H1 (cell line): ENCODE measurements around the gene TBC1D22A. TPM values are rescaled to one million over a fixed set of nuclear protein-coding genes. Genes with fewer than 3 reads are reported as not detected.

Experiments used
- CTCF ChIA-PET: fragments of 300-600 bp; sonication (Branson Sonifier 250); formaldehyde crosslinking; loops from one replicate; lab custom pipeline; 2021; ENCODE audit not compliant: partially characterized antibody; lab: Charles Lee
- POLR2A ChIA-PET: fragments of 300-600 bp; sonication (Branson Sonifier 250); formaldehyde crosslinking; loops from one replicate; lab custom pipeline; 2021; ENCODE audit warnings: inconsistent platforms; ENCODE audit not compliant: partially characterized antibody; lab: Charles Lee
- DNase-seq, 2 experiments: peaks; one replicate each; pipeline versions ENCODE4 v3.0.0 to v3.0.0-alpha.2; 2010 to 2022; ENCODE audit warnings: low spot score in 2 of 2, low read depth in 1 of 2, mixed read lengths in 1 of 2
- FAIRE-seq: peaks from 2 replicates; lab custom pipeline; 2011; peaks lifted over from hg19 to GRCh38; lab: Jason Lieb, UNC
- H2AFZ ChIP-seq: 2 replicates; pipeline ENCODE4 v1.8.1; 2012; ENCODE audit warnings: low read length, inconsistent platforms
- H2AK5ac ChIP-seq: 2 replicates; pipeline ENCODE4 v1.6.1; 2013; ENCODE audit warnings: low read depth, low read length
- H2BK120ac ChIP-seq: replicated peaks from 2 replicates; pipeline ENCODE3; 2013; ENCODE audit warnings: low read depth, low read length, inconsistent platforms
- H2BK12ac ChIP-seq: 2 replicates; pipeline ENCODE4 v1.6.1; 2013; ENCODE audit warnings: low read depth, low read length
- H2BK15ac ChIP-seq: 2 replicates; pipeline ENCODE4 v1.6.1; 2013; ENCODE audit warnings: low read length
- H2BK20ac ChIP-seq: 2 replicates; pipeline ENCODE4 v1.6.1; 2013; ENCODE audit warnings: low read length
- H2BK5ac ChIP-seq: 2 replicates; pipeline ENCODE4 v1.6.1; 2013; ENCODE audit warnings: low read depth, low read length
- H3K14ac ChIP-seq: 2 replicates; pipeline ENCODE4 v1.6.1; 2013; ENCODE audit warnings: inconsistent platforms; ENCODE audit not compliant: insufficient read length
- H3K18ac ChIP-seq: 2 replicates; pipeline ENCODE4 v1.6.1; 2013; ENCODE audit warnings: low read length; ENCODE audit errors: extremely low read depth
- H3K23ac ChIP-seq: 2 replicates; pipeline ENCODE4 v1.6.1; 2013; ENCODE audit warnings: inconsistent platforms; ENCODE audit not compliant: insufficient read length
- H3K23me2 ChIP-seq: 2 replicates; pipeline ENCODE4 v1.6.1; 2013; ENCODE audit warnings: low read depth, low read length
- H3K27ac ChIP-seq: 2 replicates; pipeline ENCODE4 v1.6.1; 2011; ENCODE audit warnings: low read depth, low read length, inconsistent platforms
- H3K27me3 ChIP-seq, 4 experiments: replicated peaks in 1 of 4; 1 replicate in 1 of 4; 2 replicates in 3 of 4; pipeline versions ENCODE4 v1.6.1 to v1.8.1; 2011 to 2013; ENCODE audit warnings: low read length in 3 of 4, mild to moderate bottlenecking in 3 of 4, inconsistent platforms in 2 of 4, mixed read lengths in 2 of 4, moderate library complexity in 1 of 4; ENCODE audit not compliant: control insufficient read depth in 3 of 4, insufficient read depth in 3 of 4; ENCODE audit errors: extremely low read depth in 1 of 4
- H3K36me3 ChIP-seq, 4 experiments: 2 replicates each; pipeline versions ENCODE4 v1.6.1 to v1.8.1; 2011 to 2013; ENCODE audit warnings: mild to moderate bottlenecking in 4 of 4, low read length in 3 of 4, moderate library complexity in 2 of 4, control low read depth in 1 of 4, inconsistent platforms in 1 of 4; ENCODE audit not compliant: insufficient read depth in 4 of 4, control insufficient read depth in 2 of 4
- H3K4ac ChIP-seq: replicated peaks from 2 replicates; pipeline ENCODE3; 2013; ENCODE audit warnings: low read length, low read depth, mixed read lengths, inconsistent platforms; ENCODE audit not compliant: insufficient read length
- H3K4me1 ChIP-seq, 4 experiments: replicated peaks in 1 of 4; 1 replicate in 1 of 4; 2 replicates in 3 of 4; pipeline versions ENCODE4 v1.6.1 to v1.8.1; 2011 to 2013; ENCODE audit warnings: low read length in 3 of 4, inconsistent platforms in 2 of 4, mixed read lengths in 1 of 4; ENCODE audit not compliant: insufficient read depth in 4 of 4, control insufficient read depth in 3 of 4
- H3K4me2 ChIP-seq, 2 experiments: 2 replicates each; pipeline versions ENCODE4 v1.6.1 to v1.8.1; 2011 to 2013; ENCODE audit warnings: low read depth in 2 of 2, low read length in 2 of 2, control low read depth in 1 of 2, inconsistent platforms in 1 of 2, mild to moderate bottlenecking in 1 of 2; ENCODE audit not compliant: insufficient read depth in 1 of 2
- H3K4me3 ChIP-seq, 4 experiments: fragments of 200-600, 300-600 bp in 1 of 4; sonication (generic), shearing (Covaris generic), sonication (Bioruptor Twin) in 1 of 4; 2 replicates each; pipeline versions ENCODE4 v1.5.1 to v1.8.1; 2011 to 2016; ENCODE audit warnings: low read length in 4 of 4, low read depth in 3 of 4, control low read depth in 2 of 4, inconsistent platforms in 2 of 4, mild to moderate bottlenecking in 2 of 4, mixed read lengths in 1 of 4, moderate library complexity in 1 of 4; ENCODE audit not compliant: insufficient read depth in 2 of 4; ENCODE audit errors: extremely low read depth in 1 of 4
- H3K56ac ChIP-seq: replicated peaks from 2 replicates; pipeline ENCODE3; 2013; ENCODE audit warnings: low read depth, mild to moderate bottlenecking, mixed read lengths, low read length, inconsistent platforms; ENCODE audit not compliant: insufficient read length
- H3K79me1 ChIP-seq: 2 replicates; pipeline ENCODE4 v1.6.1; 2013; ENCODE audit warnings: low read depth, low read length, control low read depth
- H3K79me2 ChIP-seq, 2 experiments: 2 replicates each; pipeline versions ENCODE4 v1.6.1 to v1.8.1; 2012 to 2013; ENCODE audit warnings: low read length in 2 of 2, mild to moderate bottlenecking in 2 of 2, inconsistent platforms in 1 of 2; ENCODE audit not compliant: insufficient read depth in 2 of 2, control insufficient read depth in 1 of 2
- H3K9ac ChIP-seq, 4 experiments: replicated peaks in 1 of 4; 1 replicate in 1 of 4; 2 replicates in 3 of 4; pipeline versions ENCODE4 v1.6.1 to v1.8.1; 2011 to 2013; ENCODE audit warnings: low read depth in 3 of 4, low read length in 3 of 4, control low read depth in 2 of 4, mild to moderate bottlenecking in 2 of 4, moderate library complexity in 2 of 4, inconsistent platforms in 1 of 4; ENCODE audit errors: extremely low read depth in 1 of 4
- H3K9me3 ChIP-seq, 2 experiments: 2 replicates each; pipeline versions ENCODE4 v1.6.1 to v1.8.1; 2012 to 2013; ENCODE audit warnings: mild to moderate bottlenecking in 2 of 2, moderate library complexity in 2 of 2, control low read depth in 1 of 2, inconsistent platforms in 1 of 2, low read depth in 1 of 2, low read length in 1 of 2, mixed read lengths in 1 of 2; ENCODE audit not compliant: insufficient read depth in 2 of 2
- H4K20me1 ChIP-seq, 2 experiments: replicated peaks in 1 of 2; 2 replicates each; pipeline versions ENCODE3 to v1.8.1; 2011 to 2013; ENCODE audit warnings: inconsistent platforms in 2 of 2, low read length in 2 of 2, mild to moderate bottlenecking in 1 of 2; ENCODE audit not compliant: insufficient read depth in 2 of 2, control insufficient read depth in 1 of 2
- H4K5ac ChIP-seq: 2 replicates; pipeline ENCODE4 v1.6.1; 2013; ENCODE audit warnings: low read length, low read depth, mixed read lengths, inconsistent platforms; ENCODE audit not compliant: insufficient read length
- H4K8ac ChIP-seq: 2 replicates; pipeline ENCODE4 v1.8.0; 2013; ENCODE audit warnings: mild to moderate bottlenecking, moderate library complexity, low read length, inconsistent platforms; ENCODE audit not compliant: insufficient read depth; ENCODE audit errors: extremely low read depth
- H4K91ac ChIP-seq: replicated peaks from 2 replicates; pipeline ENCODE3; 2013; ENCODE audit warnings: low read length, mixed read lengths, inconsistent platforms; ENCODE audit not compliant: insufficient read length
- CEBPB ChIP-seq: IDR thresholded peaks from 2 replicates; pipeline ENCODE4 v1.6.1; 2012; ENCODE audit warnings: low read depth, low read length
- EZH2 ChIP-seq: fragments of 200-600 bp; sonication (generic); IDR thresholded peaks from 2 replicates; pipeline ENCODE4 v1.7.1; 2012; ENCODE audit warnings: low read depth, mild to moderate bottlenecking, moderate library complexity, low read length, inconsistent platforms; ENCODE audit not compliant: severe bottlenecking
- FOSL1 ChIP-seq: IDR thresholded peaks from 2 replicates; pipeline ENCODE4 v1.6.1; 2011; ENCODE audit warnings: mild to moderate bottlenecking, low read depth, low read length, moderate library complexity; ENCODE audit not compliant: insufficient read depth
- MAX ChIP-seq: IDR thresholded peaks from 2 replicates; pipeline ENCODE4 v1.6.1; 2012; ENCODE audit warnings: inconsistent platforms
- NRF1 ChIP-seq: IDR thresholded peaks from 2 replicates; pipeline ENCODE4 v1.6.1; 2011; ENCODE audit warnings: mild to moderate bottlenecking, low read depth, low read length, improper control_type of control experiment
- PHF8 ChIP-seq: fragments of 200-600 bp; sonication (generic); conservative IDR thresholded peaks from 2 replicates; pipeline ENCODE4 v1.7.1; 2012; ENCODE audit warnings: low read depth, mild to moderate bottlenecking, inconsistent platforms, low read length, moderate library complexity
- SP2 ChIP-seq: IDR thresholded peaks from 2 replicates; pipeline ENCODE4 v1.6.1; 2012; ENCODE audit warnings: mild to moderate bottlenecking, low read length, inconsistent platforms
- YY1 ChIP-seq: IDR thresholded peaks from 2 replicates; pipeline ENCODE4 v1.6.1; 2011; ENCODE audit warnings: low read depth, mild to moderate bottlenecking, low read length
- WGBS, 2 experiments: shearing (Covaris generic) in 1 of 2; methylation state at CpG; one replicate each; pipeline versions ENCODE4 v1.1.6 to v1.1.7; 2013 to 2015; ENCODE audit warnings: low lambda C conversion rate in 2 of 2, mixed read lengths in 2 of 2, inconsistent platforms in 1 of 2, low coverage in 1 of 2, missing lambda C conversion rate in 1 of 2; ENCODE audit not compliant: insufficient replicate concordance in 2 of 2, insufficient coverage in 1 of 2, insufficient read length in 1 of 2; ENCODE audit errors: extremely low coverage in 1 of 2, missing lambda C conversion rate in 1 of 2; 5-methylcytosine and 5-hydroxymethylcytosine counted together
- polyA plus RNA-seq, 7 experiments: library from polyadenylated mRNA; depleted of rRNA in 3 of 7; stranded (reverse) in 5 of 7; unstranded in 2 of 7; fragments of >200 nt in 5 of 7; fragments of 200-250 nt in 2 of 7; gene quantifications; 1 replicate in 5 of 7; 2 replicates in 1 of 7; 4 replicates in 1 of 7; pipeline versions ENCODE4 v1.2.1 to v1.2.3, GENCODE V29; 2011 to 2013; ENCODE audit warnings: missing spikeins in 2 of 7, mixed read lengths in 2 of 7
- total RNA-seq: library from RNA; stranded (reverse); fragmentation: NEBNext Ultra II Directional; extraction: Animal tissue kit (Norgen Biotek cat#: 25700); gene quantifications from 2 replicates; pipeline ENCODE4 v1.2.1, GENCODE V29; 2021
- TF ChIP-seq, protein P1 (sequence below): IDR thresholded peaks from 2 replicates; pipeline ENCODE4 v1.6.1; 2011; ENCODE audit warnings: low read length, improper control_type of control experiment

Gene TBC1D22A
- total and polyA plus RNA-seq, 2 of the 8 experiments (the other 6 are each of a cell fraction or from before 2014, with no cell fraction given): 11.9 to 18.4 TPM

- no peak overlapping the region for H3K56ac ChIP-seq
- H3K36me3 ChIP-seq: no peaks in the 10 kb centered on the region; a peak in 1 of 8 replicates
- H3K79me2 ChIP-seq: no peaks in the 10 kb centered on the region
- H3K18ac ChIP-seq: no peak overlapping the region
- 83% methylated on average over 23 of the region's 25 CpGs; no CpG with 5 or more reads in 1 of the 2 experiments for WGBS, 2 experiments
- no peak overlapping the region for H4K8ac ChIP-seq
- H2AFZ ChIP-seq: no peak overlapping the region
- H2BK15ac ChIP-seq: no peak overlapping the region
- H3K4me1 ChIP-seq: no peaks in the 10 kb centered on the region
- no peak overlapping the region for H4K5ac ChIP-seq
- no peak overlapping the region for H3K14ac ChIP-seq
- H3K9ac ChIP-seq: no peak overlapping the region
- H3K27ac ChIP-seq: no peak overlapping the region
- H3K4ac ChIP-seq: no peak overlapping the region
- H3K4me2 ChIP-seq: no peak overlapping the region
- no peak for DNase-seq
- H3K9me3 ChIP-seq: peaks cover 57 to 97% of the 10 kb centered on the region in 2 experiments
- H2BK20ac ChIP-seq: no peak overlapping the region
- no peaks in the 10 kb centered on the region for H3K79me1 ChIP-seq
- no peak overlapping the region for H3K23ac ChIP-seq
- no peaks in the 10 kb centered on the region for H3K23me2 ChIP-seq
- CTCF ChIA-PET: interaction anchor here (0.6 kb wide), 1 partner anchor 100 kb away, joined by 4 read pairs; no protein-coding TSS in a partner anchor
- H3K4me3 ChIP-seq: no peak overlapping the region
- H4K20me1 ChIP-seq: no peaks in the 10 kb centered on the region
- H4K91ac ChIP-seq: no peak overlapping the region
- no peak overlapping the region for H2AK5ac ChIP-seq
- POLR2A ChIA-PET: no interaction called here
- no peak overlapping the region for H2BK120ac ChIP-seq
- H3K27me3 ChIP-seq: no peaks in the 10 kb centered on the region
- H2BK12ac ChIP-seq: no peak overlapping the region
- H2BK5ac ChIP-seq: no peak overlapping the region
- FAIRE-seq: no peak
- no peak for TF ChIP-seq MAX
- no peak for TF ChIP-seq PHF8
- TF ChIP-seq NRF1: no peak
- no peak for TF ChIP-seq CEBPB
- TF ChIP-seq, protein P1, sequence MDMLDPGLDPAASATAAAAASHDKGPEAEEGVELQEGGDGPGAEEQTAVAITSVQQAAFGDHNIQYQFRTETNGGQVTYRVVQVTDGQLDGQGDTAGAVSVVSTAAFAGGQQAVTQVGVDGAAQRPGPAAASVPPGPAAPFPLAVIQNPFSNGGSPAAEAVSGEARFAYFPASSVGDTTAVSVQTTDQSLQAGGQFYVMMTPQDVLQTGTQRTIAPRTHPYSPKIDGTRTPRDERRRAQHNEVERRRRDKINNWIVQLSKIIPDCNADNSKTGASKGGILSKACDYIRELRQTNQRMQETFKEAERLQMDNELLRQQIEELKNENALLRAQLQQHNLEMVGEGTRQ: no peak
- no peak for TF ChIP-seq YY1
- TF ChIP-seq SP2: no peak
- TF ChIP-seq FOSL1: no peak
- no peak for TF ChIP-seq EZH2
Measured at GRCh38 chr22:47197773-47198500, 435.5 kb downstream of the TBC1D22A start.
